K562 (cell line): ENCODE measurements around the gene PTPN1. TPM values are rescaled to one million over a fixed set of nuclear protein-coding genes. Genes with fewer than 3 reads are reported as not detected.
A peak's percentile ranks its signal among the peaks of the same experiment; 100 is the strongest.

Experiments used
- BHLHE40 ChIP-seq: IDR thresholded peaks from 2 replicates; pipeline ENCODE4 v1.6.1; 2011; ENCODE audit warnings: low read length, improper control_type of control experiment
- FOXP4 ChIP-seq: sonication (generic); formaldehyde crosslinking; IDR thresholded peaks from 2 replicates; pipeline ENCODE4 v1.8.0; 2022; ENCODE audit warnings: mild to moderate bottlenecking, missing genetic modification reagents, borderline replicate concordance
- MAFG ChIP-seq: fragments of 450-650 bp; conservative IDR thresholded peaks from 2 replicates; pipeline ENCODE4 v1.6.1; 2016; ENCODE audit warnings: missing genetic modification characterization, missing compliant biosample characterization
- MYC ChIP-seq, 2 experiments: fragments of 250-450 bp in 1 of 2; sonication (Bioruptor Pico) in 1 of 2; IDR thresholded peaks; 2 replicates each; pipeline versions ENCODE4 v1.5.1 to v1.6.1; 2012 to 2021; ENCODE audit warnings: low read depth in 2 of 2, borderline replicate concordance in 1 of 2, improper control_type of control experiment in 1 of 2, low read length in 1 of 2, mild to moderate bottlenecking in 1 of 2, moderate library complexity in 1 of 2
- NFE2 ChIP-seq: IDR thresholded peaks from 2 replicates; pipeline ENCODE4 v1.6.1; 2014; ENCODE audit warnings: antibody characterized with exemption, low read depth
- PKNOX1 ChIP-seq: fragments of 450-650 bp; IDR thresholded peaks from 2 replicates; pipeline ENCODE4 v1.6.1; 2016
- ZBTB11 ChIP-seq, 3 experiments: fragments of 200-800 bp in 1 of 3; fragments of 250-450 bp in 1 of 3; fragments of 450-650 bp in 1 of 3; sonication (Bioruptor Pico) in 1 of 3; sonication (Bioruptor generic) in 1 of 3; formaldehyde crosslinking in 1 of 3; IDR thresholded peaks; 2 replicates each; pipeline versions ENCODE4 v1.6.1 to v1.8.0; 2016 to 2022; ENCODE audit warnings: mild to moderate bottlenecking in 2 of 3, missing genetic modification characterization in 2 of 3, missing compliant biosample characterization in 1 of 3, moderate library complexity in 1 of 3
- ZNF318 ChIP-seq, 2 experiments: fragments of 450-650 bp; IDR thresholded peaks; 2 replicates each; pipeline ENCODE4 v1.6.1; 2016; ENCODE audit warnings: mild to moderate bottlenecking in 2 of 2, borderline replicate concordance in 1 of 2, low read depth in 1 of 2, moderate library complexity in 1 of 2
- ZNF778 ChIP-seq: fragments of 450-650 bp; formaldehyde crosslinking; IDR thresholded peaks from 2 replicates; pipeline ENCODE4 v1.4.0; 2020; ENCODE audit warnings: mild to moderate bottlenecking, moderate library complexity
- polyA plus RNA-seq, 8 experiments: library from polyadenylated mRNA; depleted of rRNA in 4 of 8; stranded (reverse) in 5 of 8; unstranded in 3 of 8; fragments of >200 nt; fragmentation: Nextera tagmentation in 2 of 8; fragmentation: Illumina TruSeq in 1 of 8; extraction: Ambion mirVana in 2 of 8; extraction: Trizol in 1 of 8; gene quantifications; 2 replicates each; pipeline versions ENCODE4 v1.2.1 to v1.2.3, GENCODE V29; 2011 to 2014; ENCODE audit warnings: inconsistent platforms in 1 of 8, missing spikeins in 1 of 8
- total RNA-seq, 7 experiments: library from RNA; depleted of rRNA in 6 of 7; stranded (reverse); fragments of >200 nt in 6 of 7; fragmentation: Illumina TruSeq in 2 of 7; extraction: Trizol in 2 of 7; gene quantifications; 2 replicates each; pipeline versions ENCODE4 v1.2.1 to v1.2.3, GENCODE V29; 2011 to 2021; ENCODE audit warnings: low replicate concordance in 1 of 7

The PTPN1 gene
- total and polyA plus RNA-seq, 9 of the 15 experiments (the other 6 are each of a cell fraction or from before 2014, with no cell fraction given), result 11.0 to 85.3 (median 54.0) TPM

- TF ChIP-seq MYC (IDR thresholded peaks at IDR 0.05; ENCODE audit: low read depth, low read length), result peak; percentile 78
- no peak for TF ChIP-seq MYC (CRISPR knock-in tag; IDR thresholded peaks at IDR 0.05; ENCODE audit: borderline replicate concordance, low read depth)
- peak; percentile 86 for TF ChIP-seq BHLHE40
- TF ChIP-seq FOXP4 (CRISPR knock-in tag), result no peak
- TF ChIP-seq ZBTB11 (CRISPR knock-in tag; IDR thresholded peaks at IDR 0.05), result peak in 1 of 3 experiments; percentile 41; a peak in 1 of 6 replicates
- peak; percentile 67 for TF ChIP-seq NFE2
- TF ChIP-seq ZNF318 (IDR thresholded peaks at IDR 0.05; ENCODE audit: borderline replicate concordance in 1 of 2, low read depth in 1 of 2), result 0 out of 4 replicates have a peak, but pooled peaks of 1 of the 2 experiments have one; percentile 56
- no peak for TF ChIP-seq ZNF778 (CRISPR knock-in tag)
- TF ChIP-seq MAFG (tag), result peak; percentile 40
- TF ChIP-seq PKNOX1, result peak; percentile 94
Measured at GRCh38 chr20:50558483-50558925, 48.3 kb downstream of the PTPN1 start (continued).
